IPS DF 4.7 (cell line): ENCODE data around the gene COQ8B.
"Not testable (repeated sequence)": the region's sequence is repeated elsewhere in the genome, so short reads cannot be mapped to it uniquely, and the experiment has no call there.

Source experiments
- DNase-seq: peaks from one replicate; pipeline ENCODE4 v3.0.0-alpha.2; 2013; ENCODE audit warnings: low spot score; ENCODE audit errors: extremely low read depth

Gene COQ8B

DNA sequence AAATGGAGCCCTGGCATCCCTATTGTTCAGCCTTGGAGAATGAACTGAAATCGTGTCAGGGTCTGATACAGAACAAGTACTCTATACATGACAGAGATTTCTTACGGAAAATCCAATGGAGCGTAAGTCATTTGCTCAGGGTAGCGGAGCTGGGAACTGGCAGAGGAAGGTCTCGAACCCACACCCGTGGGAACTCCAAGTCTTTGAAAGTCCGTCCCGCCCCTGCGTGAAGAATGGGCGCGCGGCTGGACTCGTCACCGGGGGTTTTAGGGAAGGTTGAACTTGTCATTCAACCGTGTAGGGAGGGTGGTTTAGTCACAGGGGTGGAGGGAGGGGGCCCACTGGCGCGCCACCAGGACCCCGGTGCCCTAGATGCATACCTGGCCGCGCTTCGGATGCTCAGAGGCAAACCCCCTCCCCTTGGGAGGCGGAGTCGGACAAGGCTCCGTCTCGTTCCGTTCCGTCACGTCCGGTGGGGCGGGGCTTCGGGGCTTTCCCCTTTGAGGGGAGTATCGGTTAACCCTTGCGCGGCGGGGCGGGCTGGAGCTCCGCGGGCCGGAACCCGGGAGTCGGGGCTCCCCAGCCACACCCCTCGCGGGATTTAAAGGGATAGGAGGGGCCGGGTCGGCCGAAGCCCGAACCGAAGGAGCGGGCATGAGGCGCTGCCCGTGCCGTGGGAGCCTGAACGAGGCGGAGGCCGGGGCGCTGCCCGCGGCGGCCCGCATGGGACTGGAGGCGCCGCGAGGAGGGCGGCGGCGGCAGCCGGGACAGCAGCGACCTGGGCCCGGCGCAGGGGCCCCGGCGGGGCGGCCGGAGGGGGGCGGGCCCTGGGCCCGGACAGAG is at the start of gene COQ8B, which contains the start of gene ITPKC:
Gene COQ8B, minus strand, starts transcription at position 405 of the 843 bp plus-strand sequence. CDS start 2,254 bp downstream, outside the sequence.
Gene ITPKC, plus strand, starts transcription at position 631 of the 843 bp plus-strand sequence. Its CDS starts 24 bp downstream, at position 655.
- DNase-seq, result peak; percentile 75

DNA sequence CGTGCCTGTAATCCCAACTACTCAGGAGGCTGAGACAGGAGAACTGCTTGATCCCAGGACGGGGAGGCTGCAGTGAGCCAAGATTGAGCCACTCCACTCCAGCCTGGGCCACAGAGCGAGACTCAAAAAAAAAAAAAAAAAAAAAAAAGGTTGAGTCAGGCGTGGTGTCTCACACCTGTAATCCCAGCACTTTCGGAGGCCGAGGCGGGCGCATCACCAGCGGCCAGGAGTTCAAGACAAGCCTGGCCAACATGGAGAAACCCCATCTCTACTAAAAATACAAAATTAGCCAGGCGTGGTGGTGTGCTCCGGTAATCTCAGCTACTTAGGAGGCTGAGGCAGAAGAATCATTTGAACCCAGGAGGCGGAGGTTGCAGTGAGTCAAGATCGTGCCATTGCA is 49.7 kb upstream of the COQ8B start:
- DNase-seq, result not testable (repeated sequence)

DNA sequence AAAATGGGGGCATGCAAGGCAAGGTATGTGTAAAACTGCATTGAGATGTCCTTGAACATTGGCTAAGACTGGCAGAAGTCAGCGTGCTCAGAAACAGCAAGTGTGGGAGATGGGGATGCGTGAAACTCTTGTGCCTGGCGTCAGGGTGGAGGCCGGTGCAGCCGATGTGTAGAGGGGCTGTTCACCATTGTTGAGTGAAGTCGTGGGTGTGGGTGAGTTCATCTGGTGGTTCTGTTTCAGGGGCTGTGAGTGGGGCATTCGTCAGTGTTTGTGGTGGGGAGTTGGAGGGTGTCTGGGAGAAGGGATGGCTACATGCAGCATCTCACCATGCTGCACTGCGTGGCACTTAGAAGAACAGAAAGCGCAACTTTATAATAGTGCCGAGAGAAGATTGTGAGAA is 47.3 kb upstream of the COQ8B start:
- no peak for DNase-seq

- DNase-seq, result no peak
These were observed 46.8 kb upstream of the COQ8B start for GRCh38 chr19:40763526-40763925.

GRCh38 chr19:40762754-40763470 is 46.2 kb upstream of the COQ8B start:
- no peak for DNase-seq

GRCh38 chr19:40759352-40759751 is 42.7 kb upstream of the COQ8B start:
- no peak for DNase-seq

DNA sequence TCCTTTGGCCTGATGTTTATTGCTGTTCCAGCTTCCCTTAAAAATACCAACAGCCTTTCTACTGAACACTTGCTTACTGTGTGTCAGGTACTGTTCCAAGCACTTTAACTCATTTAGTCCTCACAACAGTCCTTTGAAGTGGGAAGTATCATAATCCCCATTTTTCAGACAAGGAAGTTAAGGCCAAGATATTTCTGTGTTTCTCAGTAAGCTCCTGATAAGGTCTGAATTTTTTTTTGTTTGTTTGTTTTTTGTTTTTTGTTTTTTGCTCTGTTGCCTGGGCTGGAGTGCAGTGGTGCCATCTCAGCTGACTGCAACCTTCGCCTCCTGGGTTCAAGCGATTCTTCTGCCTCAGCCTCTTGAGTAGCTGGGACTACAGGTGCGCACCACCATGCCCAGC is 41.8 kb upstream of the COQ8B start:
- DNase-seq, result no peak

- DNase-seq, result no peak
These were observed 39.9 kb upstream of the COQ8B start for GRCh38 chr19:40756502-40757110.

- DNase-seq, result no peak
These were observed 39.1 kb upstream of the COQ8B start for GRCh38 chr19:40755791-40756190.

DNA sequence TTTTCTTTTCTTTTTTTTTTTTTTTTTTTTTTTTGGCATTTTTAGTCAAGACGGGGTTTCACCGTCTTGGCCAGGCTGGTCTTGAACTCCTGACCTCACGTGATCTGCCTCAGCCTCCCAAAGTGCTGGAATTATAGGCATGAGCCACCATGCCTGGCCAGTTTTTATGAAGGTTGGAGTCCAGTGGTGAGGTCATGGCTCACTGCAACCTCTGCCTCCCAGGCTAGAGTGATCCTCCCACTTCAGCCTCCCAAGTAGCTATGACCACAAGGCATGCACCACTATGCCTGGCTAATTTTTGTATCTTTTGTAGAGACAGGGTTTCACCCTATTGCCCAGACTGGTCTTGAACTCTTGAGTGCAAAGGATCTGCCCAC is 38.5 kb upstream of the COQ8B start:
- DNase-seq, result no peak

- DNase-seq, result no peak
These were observed 38.0 kb upstream of the COQ8B start for GRCh38 chr19:40754611-40755247.

- DNase-seq, result no peak
These were observed 35.6 kb upstream of the COQ8B start for GRCh38 chr19:40752257-40752781.

DNA sequence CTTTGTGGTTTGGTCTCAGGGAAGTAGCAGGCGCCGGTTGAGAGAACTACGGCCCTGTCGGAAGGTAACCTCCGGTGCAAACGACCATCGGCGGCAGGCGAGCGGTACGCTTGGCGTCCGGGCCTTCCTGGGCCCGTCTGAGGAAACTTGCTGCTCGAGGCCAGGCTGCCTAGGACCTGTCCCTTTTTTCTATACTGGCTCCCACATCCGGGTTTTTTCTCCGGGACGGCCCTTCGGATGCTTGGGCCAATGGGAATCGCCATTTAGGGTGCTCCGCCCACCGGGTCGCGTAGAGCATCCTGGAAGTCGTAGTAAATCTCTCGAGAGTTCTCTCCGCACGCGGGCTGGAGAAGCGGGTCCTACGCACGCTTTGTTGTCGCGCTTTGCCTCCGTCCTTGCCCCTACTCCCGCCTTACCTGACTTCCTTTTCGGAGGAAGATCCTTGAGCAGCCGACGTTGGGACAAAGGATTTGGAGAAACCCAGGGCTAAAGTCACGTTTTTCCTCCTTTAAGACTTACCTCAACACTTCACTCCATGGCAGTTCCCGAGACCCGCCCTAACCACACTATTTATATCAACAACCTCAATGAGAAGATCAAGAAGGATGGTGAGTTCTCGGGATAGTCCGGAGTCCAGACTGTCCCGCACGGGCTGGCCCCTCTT is 34.3 kb upstream of the COQ8B start, which contains the start of gene SNRPA:
Gene SNRPA, plus strand, starts transcription at position 330 of the 664 bp plus-strand sequence. Its CDS starts 206 bp downstream, at position 536.
- DNase-seq, result peak; percentile 94

DNA sequence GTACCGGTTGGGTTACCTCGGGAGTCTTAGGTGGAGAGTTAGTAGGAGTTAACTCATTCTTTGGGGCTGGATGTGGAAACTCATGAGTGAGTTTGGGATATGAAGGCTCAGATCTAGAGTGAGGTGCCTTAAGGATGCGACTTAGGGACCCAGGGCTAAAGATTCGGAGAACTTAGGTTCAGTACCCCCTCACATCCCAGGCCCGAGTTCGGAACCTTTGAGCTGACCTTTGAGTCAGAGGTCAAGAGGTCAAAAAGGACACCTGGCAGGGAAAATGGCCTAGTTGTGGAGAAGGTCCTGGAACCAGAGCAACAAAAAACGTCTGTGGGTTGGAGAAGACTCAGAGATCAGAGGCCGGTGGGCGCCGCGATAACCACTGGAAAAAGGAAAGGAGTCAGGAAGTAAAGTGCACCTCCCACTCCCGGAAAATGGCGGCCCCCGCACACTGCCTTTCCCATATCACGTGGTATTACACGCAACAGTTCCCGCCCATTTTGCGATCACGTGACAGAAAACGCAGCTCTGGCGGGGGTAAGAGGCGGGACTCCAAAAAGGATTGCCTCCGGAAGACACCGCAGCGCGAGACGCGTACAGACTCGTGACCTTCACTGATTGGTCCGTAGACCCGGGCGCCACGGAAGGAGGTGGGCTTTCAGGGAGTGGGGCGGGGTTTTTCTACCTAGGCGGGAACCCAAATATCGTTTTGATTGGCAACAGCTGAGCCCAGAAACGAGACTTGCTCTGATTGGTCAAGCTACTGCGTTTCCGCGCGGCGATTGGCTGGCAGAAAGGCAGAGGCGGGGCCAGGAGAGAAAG is 33.6 kb upstream of the COQ8B start, which contains the start of gene ACTMAP:
Gene ACTMAP, minus strand, starts transcription at position 420 of the 816 bp plus-strand sequence. CDS start 674 bp downstream, outside the sequence.
- peak; percentile 99 for DNase-seq

DNA sequence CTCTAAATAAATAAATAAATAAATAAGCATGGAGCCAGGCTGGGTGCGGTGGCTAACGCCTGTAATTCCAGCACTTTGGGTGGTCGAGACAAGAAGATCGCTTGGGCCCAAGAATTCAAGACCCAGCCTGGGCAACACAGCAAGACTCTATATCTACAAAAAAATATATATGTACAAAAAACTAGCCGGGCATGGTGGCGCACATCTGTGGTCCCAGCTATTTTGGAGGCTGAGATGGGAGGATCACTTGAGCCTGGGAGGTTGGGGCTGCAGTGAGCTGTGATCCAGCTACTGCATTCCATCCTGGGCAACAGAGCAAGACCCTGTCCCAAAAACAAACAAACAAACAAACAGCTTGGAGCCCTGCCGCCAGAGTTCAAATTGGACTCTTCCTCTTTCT is 30.9 kb upstream of the COQ8B start:
- DNase-seq, result no peak

DNA sequence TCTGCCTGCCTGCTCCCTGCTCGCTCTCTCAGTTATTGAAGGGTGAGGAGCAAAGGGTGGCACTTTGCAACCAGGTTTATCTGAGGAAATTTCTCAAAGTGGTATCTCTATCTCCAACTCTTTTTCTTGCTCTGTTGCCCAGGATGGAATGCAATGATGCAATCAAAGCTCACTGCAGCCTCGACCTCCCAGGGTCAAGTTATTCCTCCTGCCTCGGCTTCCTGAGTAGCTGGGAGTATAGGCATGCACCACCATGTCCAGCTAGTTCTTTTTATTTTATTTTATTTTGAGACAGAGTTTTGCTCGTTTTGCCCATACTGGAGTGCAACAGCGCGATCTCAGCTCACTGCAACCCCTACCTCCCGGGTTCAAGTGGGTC is 28.7 kb upstream of the COQ8B start:
- no peak for DNase-seq

- DNase-seq, result no peak
These were observed 28.1 kb upstream of the COQ8B start for GRCh38 chr19:40744554-40745401.

DNA sequence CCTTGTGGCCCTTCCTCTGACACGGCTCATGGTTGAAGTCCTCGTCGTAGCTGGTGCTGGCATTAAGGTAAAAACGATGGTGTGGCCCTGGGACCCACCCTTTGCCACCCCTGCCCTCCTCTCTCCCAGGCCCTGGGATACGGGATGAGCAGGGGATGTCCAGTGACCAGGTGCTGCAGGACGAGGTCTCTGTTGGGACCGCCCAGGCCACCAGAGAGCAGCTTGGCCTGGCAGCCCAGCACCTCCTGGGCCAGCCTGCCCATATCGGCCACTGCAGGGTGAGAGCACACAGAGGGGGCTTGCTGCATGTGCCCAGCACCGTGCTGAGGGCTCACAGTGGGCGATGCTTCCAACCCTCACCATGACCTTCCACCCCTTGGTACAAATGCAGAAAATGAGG is 27.2 kb upstream of the COQ8B start:
- no peak for DNase-seq

DNA sequence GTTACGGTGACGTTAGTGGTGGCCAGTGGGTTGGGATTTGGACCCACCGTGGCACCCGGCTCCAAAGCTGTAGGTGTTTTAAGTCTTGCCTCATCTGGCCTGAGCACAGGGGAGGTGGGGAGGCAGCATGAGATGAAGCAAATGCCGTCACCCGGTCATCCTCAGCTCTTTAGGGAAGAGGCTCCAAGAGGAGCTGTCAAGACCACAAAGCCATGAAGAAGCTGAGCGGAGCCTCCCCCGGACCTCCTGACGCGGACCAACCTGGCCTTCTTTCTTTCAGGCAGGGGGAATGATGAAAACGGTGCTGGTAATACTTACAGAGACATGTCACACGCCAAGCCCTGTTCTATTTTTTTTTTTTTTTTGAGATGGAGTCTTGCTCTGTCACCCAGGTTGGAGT is 26.2 kb upstream of the COQ8B start:
- no peak for DNase-seq
